CD4-positive, alpha-beta T cell (primary cell): Measurements from ENCODE around the gene STX10. TPM values are rescaled to one million over a fixed set of nuclear protein-coding genes. Genes with fewer than 3 reads are reported as not detected.
"Not testable (repeated sequence)": the region's sequence is repeated elsewhere in the genome, so short reads cannot be mapped to it uniquely, and the experiment has no call there.

Experiments
- ATAC-seq: fragments of 200-7000 bp; cut with Tn5 transposase; one replicate; pipeline ENCODE4 v1.10.0; 2022; ENCODE audit warnings: mild to moderate bottlenecking; ENCODE audit not compliant: poor library complexity
- CTCF ChIA-PET: fragments of 350-600 bp; sonication (Branson Sonifier 250); formaldehyde crosslinking; loops from one replicate; lab custom pipeline; 2021; ENCODE audit warnings: antibody characterized with exemption, inconsistent platforms; lab: Charles Lee
- POLR2A ChIA-PET: fragments of 350-600 bp; sonication (Branson Sonifier 250); formaldehyde crosslinking; loops from one replicate; lab custom pipeline; 2021; ENCODE audit warnings: antibody characterized with exemption, inconsistent platforms; lab: Charles Lee
- DNase-seq, 14 experiments: peaks; one replicate each; pipeline ENCODE4 v3.0.0-alpha.2; 2013 to 2020; ENCODE audit warnings: mixed read lengths in 2 of 14
- H3K27ac ChIP-seq, 2 donors: one replicate each; pipeline versions ENCODE4 v1.5.1 to v1.7.0; 2013; ENCODE audit warnings: low read length in 2 of 2, low read depth in 1 of 2, mild to moderate bottlenecking in 1 of 2
- H3K27me3 ChIP-seq, 2 experiments: 1 replicate in 1 of 2; 2 replicates in 1 of 2; pipeline versions ENCODE4 v1.6.1 to v1.7.0; 2013; ENCODE audit warnings: low read length in 2 of 2, control low read depth in 1 of 2, mild to moderate bottlenecking in 1 of 2, moderate library complexity in 1 of 2; ENCODE audit not compliant: insufficient read depth in 2 of 2, control insufficient read depth in 1 of 2
- H3K36me3 ChIP-seq: one replicate; pipeline ENCODE4 v1.6.1; 2013; ENCODE audit warnings: low read length, control low read depth; ENCODE audit not compliant: insufficient read depth
- H3K4me1 ChIP-seq: one replicate; pipeline ENCODE4 v1.6.1; 2013; ENCODE audit warnings: low read length, control low read depth; ENCODE audit not compliant: insufficient read depth
- H3K4me3 ChIP-seq: one replicate; pipeline ENCODE4 v1.5.1; 2013; ENCODE audit warnings: mild to moderate bottlenecking, low read length, moderate library complexity
- H3K9me3 ChIP-seq, 2 experiments: 1 replicate in 1 of 2; 2 replicates in 1 of 2; pipeline versions ENCODE4 v1.6.1 to v1.7.0; 2013; ENCODE audit warnings: low read length in 2 of 2, mild to moderate bottlenecking in 2 of 2, control low read depth in 1 of 2, moderate library complexity in 1 of 2; ENCODE audit not compliant: control insufficient read depth in 1 of 2, insufficient read depth in 1 of 2
- H3K27ac Mint-ChIP-seq: one replicate; pipeline ENCODE4 v1.8.0; 2020; ENCODE audit warnings: mixed read lengths
- H3K27me3 Mint-ChIP-seq: one replicate; pipeline ENCODE4 v1.8.0; 2021; ENCODE audit warnings: mixed read lengths
- H3K36me3 Mint-ChIP-seq: one replicate; pipeline ENCODE4 v1.8.0; 2021; ENCODE audit warnings: low read depth, mixed read lengths
- H3K4me1 Mint-ChIP-seq: one replicate; pipeline ENCODE4 v1.8.0; 2021; ENCODE audit warnings: low read depth, mixed read lengths
- H3K4me3 Mint-ChIP-seq: one replicate; pipeline ENCODE4 v1.8.0; 2020; ENCODE audit warnings: mild to moderate bottlenecking, mixed read lengths
- H3K9me3 Mint-ChIP-seq: one replicate; pipeline ENCODE4 v1.8.0; 2020; ENCODE audit warnings: mixed read lengths
- intact Hi-C, 2 experiments: fragments of 100-400 bp; cut with DNase I in 1 of 2; cut with micrococcal nuclease in 1 of 2; formaldehyde crosslinking; loops; one replicate each; pipeline versions ENCODE4 v1.15.1 to v1.9.0; 2023 to 2025; cut with DNase I, micrococcal nuclease
- total RNA-seq, 174 experiments: library from RNA in 2 of 174; stranded (reverse) in 2 of 174; gene quantifications; one replicate each; pipeline ENCODE4 v1.2.3 and lab custom pipeline; 2021 to 2026
- TF ChIP-seq, protein P1 (sequence below): fragments of 200-600 bp; IDR thresholded peaks from one replicate; pipeline ENCODE4 v1.8.0; 2022; ENCODE audit warnings: antibody characterized with exemption, mild to moderate bottlenecking

Gene STX10
- total RNA-seq, 2 experiments from 2014 or later = 40.9 to 43.9 TPM

GRCh38 chr19:13171146-13171545 is 21.0 kb upstream of the STX10 start:
- Mint-ChIP-seq H3K36me3 (peaks cover 4% of the 10 kb centered on the region), H3K27me3 (no peaks in the 10 kb centered on the region), H3K9me3 (no peaks in the 10 kb centered on the region), H3K4me1 (peaks cover 73% of the 10 kb centered on the region), H3K4me3 (peak overlapping the region; percentile 68), H3K27ac (peak overlapping the region; percentile 99)
- peaks cover 90% of the 10 kb centered on the region for H3K4me1 ChIP-seq
- intact Hi-C loops = no loop called here
- DNase-seq = no peak
- no peak for ATAC-seq
- H3K36me3 ChIP-seq = no peaks in the 10 kb centered on the region
- POLR2A ChIA-PET = interaction anchor here (2.0 to 12.1 kb wide), 2 partner anchors 16 to 24 kb away, joined by 11 to 487 read pairs; no protein-coding TSS in a partner anchor
- no peaks in the 10 kb centered on the region for H3K9me3 ChIP-seq
- CTCF ChIA-PET = interaction anchor here (1.5 to 2.7 kb wide), 4 partner anchors 15 to 67 kb away, joined by 3 to 16 read pairs (median 8); no protein-coding TSS in a partner anchor
- H3K27ac ChIP-seq = peak overlapping the region; percentile 47 to 85
- no peak overlapping the region for H3K4me3 ChIP-seq
- TF ChIP-seq, protein P1, sequence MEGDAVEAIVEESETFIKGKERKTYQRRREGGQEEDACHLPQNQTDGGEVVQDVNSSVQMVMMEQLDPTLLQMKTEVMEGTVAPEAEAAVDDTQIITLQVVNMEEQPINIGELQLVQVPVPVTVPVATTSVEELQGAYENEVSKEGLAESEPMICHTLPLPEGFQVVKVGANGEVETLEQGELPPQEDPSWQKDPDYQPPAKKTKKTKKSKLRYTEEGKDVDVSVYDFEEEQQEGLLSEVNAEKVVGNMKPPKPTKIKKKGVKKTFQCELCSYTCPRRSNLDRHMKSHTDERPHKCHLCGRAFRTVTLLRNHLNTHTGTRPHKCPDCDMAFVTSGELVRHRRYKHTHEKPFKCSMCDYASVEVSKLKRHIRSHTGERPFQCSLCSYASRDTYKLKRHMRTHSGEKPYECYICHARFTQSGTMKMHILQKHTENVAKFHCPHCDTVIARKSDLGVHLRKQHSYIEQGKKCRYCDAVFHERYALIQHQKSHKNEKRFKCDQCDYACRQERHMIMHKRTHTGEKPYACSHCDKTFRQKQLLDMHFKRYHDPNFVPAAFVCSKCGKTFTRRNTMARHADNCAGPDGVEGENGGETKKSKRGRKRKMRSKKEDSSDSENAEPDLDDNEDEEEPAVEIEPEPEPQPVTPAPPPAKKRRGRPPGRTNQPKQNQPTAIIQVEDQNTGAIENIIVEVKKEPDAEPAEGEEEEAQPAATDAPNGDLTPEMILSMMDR = no peak
- no peaks in the 10 kb centered on the region for H3K27me3 ChIP-seq

GRCh38 chr19:13169769-13170168 is 19.6 kb upstream of the STX10 start:
- H3K27ac ChIP-seq = peak overlapping the region; percentile 85 to 95
- intact Hi-C loops = loop anchor here in 1 of 2 experiments (2.0 kb wide), 1 partner anchor 23 kb away; no protein-coding TSS in a partner anchor
- Mint-ChIP-seq H3K4me1 (peaks cover 84% of the 10 kb centered on the region), H3K27ac (peak overlapping the region; percentile 99), H3K27me3 (no peaks in the 10 kb centered on the region), H3K9me3 (no peaks in the 10 kb centered on the region), H3K36me3 (peaks cover 4% of the 10 kb centered on the region), H3K4me3 (peak overlapping the region; percentile 97)
- H3K36me3 ChIP-seq = no peaks in the 10 kb centered on the region
- no peak for ATAC-seq
- no peaks in the 10 kb centered on the region for H3K27me3 ChIP-seq
- POLR2A ChIA-PET = interaction anchor here (1.0 to 12.1 kb wide), 4 partner anchors 12 to 605 kb away, joined by 3 to 487 read pairs (median 18); partner anchors contain the start of gene C19orf53
- peak in 1 of 14 experiments; percentile 32 for DNase-seq
- CTCF ChIA-PET = interaction anchor here (1.5 to 3.4 kb wide), 4 partner anchors 13 to 65 kb away, joined by 3 to 16 read pairs (median 6); partner anchors contain the start of genes IER2 and STX10
- H3K9me3 ChIP-seq = no peaks in the 10 kb centered on the region
- H3K4me1 ChIP-seq = peaks cover 96% of the 10 kb centered on the region
- TF ChIP-seq, protein P1 = no peak
- H3K4me3 ChIP-seq = no peak overlapping the region

GRCh38 chr19:13166151-13166550 is 16.0 kb upstream of the STX10 start:
- ATAC-seq, DNase-seq, H3K27me3 Mint-ChIP-seq, H3K27me3 ChIP-seq, H3K36me3 ChIP-seq, intact Hi-C loops, H3K36me3 Mint-ChIP-seq, H3K4me3 ChIP-seq, H3K9me3 Mint-ChIP-seq, H3K9me3 ChIP-seq: not testable (repeated sequence)
- CTCF ChIA-PET = interaction anchor here (2.0 to 3.2 kb wide), 3 partner anchors 11 to 29 kb away, joined by 5 to 30 read pairs (median 27); no protein-coding TSS in a partner anchor
- Histone ChIP-seq H3K4me1 (peaks cover 100% of the 10 kb centered on the region), H3K27ac (peak overlapping the region in 1 of 2 donors; percentile 95)
- H3K27ac Mint-ChIP-seq = peak overlapping the region; percentile 99
- H3K4me3 Mint-ChIP-seq = peak overlapping the region; percentile 30
- POLR2A ChIA-PET = interaction anchor here (2.5 to 12.1 kb wide), 3 partner anchors 10 to 16 kb away, joined by 7 to 487 read pairs (median 24); partner anchors contain the start of genes IER2 and STX10
- peaks cover 84% of the 10 kb centered on the region for H3K4me1 Mint-ChIP-seq
